ENCODE results near the gene ZNF106.

ZNF106 gene

DNA sequence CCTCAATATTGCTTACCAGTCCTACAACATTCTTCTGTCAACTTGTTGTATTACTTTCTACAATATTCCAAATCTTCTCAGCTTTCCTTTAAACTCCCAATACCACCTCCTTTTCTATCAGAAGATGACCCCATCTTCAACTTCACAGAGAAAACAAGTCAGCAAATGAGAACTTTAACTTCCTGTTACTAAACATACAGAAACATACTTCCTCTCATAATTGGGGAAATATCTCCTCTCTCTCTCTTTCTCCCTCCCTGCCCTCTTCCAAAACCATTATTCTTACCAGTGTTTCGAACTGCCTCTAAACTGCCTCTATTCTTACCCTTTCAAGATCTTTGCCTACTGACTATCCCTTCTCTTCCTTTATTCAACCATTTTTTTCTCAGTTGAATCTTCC, 2.7 kb upstream of the ZNF106 start:
- Histone ChIP-seq H3K9me3 (no peaks in the 10 kb centered on the region), H3K4me1 (ENCODE audit: control insufficient read depth in 1 of 2, insufficient read depth in 1 of 2, low read depth in 1 of 2, low read length in 1 of 2) (peaks cover 81 to 83% of the 10 kb centered on the region in 2 experiments), H3K36me3 (no peaks in the 10 kb centered on the region), H3K27me3 (no peaks in the 10 kb centered on the region), H3K27ac (peak overlapping the region; percentile 92), H3K4me3 (ENCODE audit: low read depth in 1 of 2, low read length in 1 of 2) (peak overlapping the region; percentile 76 to 83)
- no peak for TF ChIP-seq CTCF (IDR thresholded peaks at IDR 0.05)

DNA sequence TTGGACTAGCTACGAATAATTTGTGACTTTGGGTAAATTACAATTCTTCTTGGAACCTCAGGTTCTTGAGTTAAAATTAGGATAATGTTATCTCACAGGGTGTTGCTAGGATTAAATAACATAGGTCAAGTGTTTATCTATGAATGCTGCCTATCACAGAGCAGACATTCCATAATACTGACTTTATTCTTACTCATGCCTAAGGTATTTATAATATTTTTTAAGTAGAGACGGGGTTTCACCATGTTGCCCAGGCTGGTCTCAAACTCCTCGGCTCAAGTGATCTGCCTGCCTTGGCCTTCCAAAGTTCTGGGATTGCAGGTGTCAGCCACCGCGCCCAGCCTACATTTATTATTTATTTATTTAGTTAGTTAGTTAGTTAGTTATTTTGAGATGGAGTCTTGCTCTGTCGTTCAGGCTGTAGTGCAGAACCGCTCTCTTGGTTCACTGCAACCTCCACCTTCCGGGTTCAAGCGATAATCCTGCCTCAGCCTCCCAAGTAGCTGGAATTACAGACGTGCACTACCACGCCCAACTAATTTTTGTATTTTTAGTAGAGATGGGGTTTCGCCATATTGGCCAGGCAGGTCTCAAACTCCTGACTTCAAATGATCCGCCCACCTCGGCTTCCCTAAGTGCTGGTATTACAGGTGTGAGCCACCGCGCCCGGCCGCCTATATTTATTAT, 741 bp upstream of the ZNF106 start:
- H3K27me3 ChIP-seq, result no peaks in the 10 kb centered on the region
- peak overlapping the region; percentile 91 for H3K4me3 ChIP-seq (ENCODE audit: low read depth in 1 of 2, low read length in 1 of 2)
- no peaks in the 10 kb centered on the region for H3K9me3 ChIP-seq
- H3K4me1 ChIP-seq (ENCODE audit: control insufficient read depth in 1 of 2, insufficient read depth in 1 of 2, low read depth in 1 of 2, low read length in 1 of 2), result peaks cover 77 to 80% of the 10 kb centered on the region in 2 experiments
- TF ChIP-seq CTCF (IDR thresholded peaks at IDR 0.05), result no peak
- H3K27ac ChIP-seq, result peak overlapping the region; percentile 95
- no peaks in the 10 kb centered on the region for H3K36me3 ChIP-seq

DNA sequence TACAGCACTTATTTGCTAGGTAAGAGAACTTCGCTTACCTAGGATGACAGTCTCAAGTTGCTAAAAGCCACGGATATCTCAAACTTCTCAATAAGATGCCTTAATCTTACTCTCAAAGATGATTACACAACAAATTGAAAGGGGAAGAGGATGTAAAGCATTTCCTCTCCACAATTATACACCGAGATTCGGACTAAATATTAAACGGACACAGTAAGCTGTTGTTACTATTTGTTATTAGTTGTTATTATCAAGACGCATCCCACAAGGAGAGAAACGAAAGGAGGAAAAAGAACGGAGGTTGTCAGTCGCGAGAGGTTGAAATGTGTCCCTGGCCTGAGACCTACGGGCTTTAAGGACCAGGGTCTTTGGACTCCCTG, 660 bp downstream of the ZNF106 start:
- Histone ChIP-seq H3K4me3 (ENCODE audit: low read depth in 1 of 2, low read length in 1 of 2) (peak overlapping the region; percentile 91), H3K36me3 (peaks cover 3% of the 10 kb centered on the region), H3K4me1 (ENCODE audit: control insufficient read depth in 1 of 2, insufficient read depth in 1 of 2, low read depth in 1 of 2, low read length in 1 of 2) (peaks cover 68 to 70% of the 10 kb centered on the region in 2 experiments), H3K9me3 (no peaks in the 10 kb centered on the region), H3K27me3 (no peaks in the 10 kb centered on the region), H3K27ac (peak overlapping the region; percentile 95)
- TF ChIP-seq CTCF (IDR thresholded peaks at IDR 0.05), result no peak

GRCh38 chr15:42483677-42484076, 7.3 kb downstream of the ZNF106 start:
- no peaks in the 10 kb centered on the region for H3K9me3 ChIP-seq
- no peak overlapping the region for H3K27ac ChIP-seq
- no peak for TF ChIP-seq CTCF (IDR thresholded peaks at IDR 0.05)
- H3K36me3 ChIP-seq, result peaks cover 13% of the 10 kb centered on the region
- peaks cover 7 to 12% of the 10 kb centered on the region in 2 experiments for H3K4me1 ChIP-seq (ENCODE audit: control insufficient read depth in 1 of 2, insufficient read depth in 1 of 2, low read depth in 1 of 2, low read length in 1 of 2)
- H3K27me3 ChIP-seq, result no peaks in the 10 kb centered on the region
- H3K4me3 ChIP-seq (ENCODE audit: low read depth in 1 of 2, low read length in 1 of 2), result no peak overlapping the region

DNA sequence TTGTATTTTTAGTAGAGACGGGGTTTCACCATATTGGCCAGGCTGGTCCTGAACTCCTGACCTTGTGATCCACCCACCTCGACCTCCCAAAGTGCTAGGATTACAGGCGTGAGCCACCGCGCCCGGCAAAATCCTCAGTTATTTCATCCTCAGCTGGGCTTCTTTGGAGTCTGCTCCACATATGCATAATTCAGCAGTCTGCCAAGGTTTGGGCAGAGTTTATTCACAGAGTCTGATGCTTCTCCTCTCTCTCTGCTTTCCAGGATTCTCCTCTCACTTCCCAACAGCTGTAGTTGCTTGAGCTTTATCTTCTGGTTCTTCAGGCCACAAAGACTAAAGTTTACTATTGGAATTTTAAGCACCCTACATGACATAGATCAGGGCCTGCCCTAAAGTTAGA, 8.2 kb downstream of the ZNF106 start:
- Histone ChIP-seq H3K9me3 (no peaks in the 10 kb centered on the region), H3K27me3 (no peaks in the 10 kb centered on the region), H3K4me3 (ENCODE audit: low read depth in 1 of 2, low read length in 1 of 2) (no peak overlapping the region), H3K36me3 (peaks cover 13% of the 10 kb centered on the region), H3K27ac (no peak overlapping the region), H3K4me1 (ENCODE audit: control insufficient read depth in 1 of 2, insufficient read depth in 1 of 2, low read depth in 1 of 2, low read length in 1 of 2) (peaks cover 0 to 3% of the 10 kb centered on the region in 2 experiments)
- no peak for TF ChIP-seq CTCF (IDR thresholded peaks at IDR 0.05)

All from neutrophil (primary cell).